Smooth muscle cell (in vitro differentiated cells): ENCODE data around the gene KCNRG. TPM values are rescaled to one million over a fixed set of nuclear protein-coding genes. Genes with fewer than 3 reads are reported as not detected.

ENCODE experiments used
- DNase-seq: peaks from one replicate; lab custom pipeline; 2025; ENCODE audit not compliant: unreplicated experiment; lab: John Stamatoyannopoulos, UW
- H2AFZ ChIP-seq: fragments of 200-600 bp; sonication (generic); 2 replicates; pipeline ENCODE4 v1.6.0; 2016; ENCODE audit warnings: antibody characterized with exemption, low read depth, mild to moderate bottlenecking
- H3F3A ChIP-seq: fragments of 200-600 bp; sonication (generic); 2 replicates; pipeline ENCODE4 v1.6.0; 2017; ENCODE audit warnings: antibody characterized with exemption, low read depth
- H3K27ac ChIP-seq: fragments of 200-600 bp; sonication (generic); 2 replicates; pipeline ENCODE4 v1.5.1; 2016; ENCODE audit warnings: low read depth, mild to moderate bottlenecking
- H3K27me3 ChIP-seq: fragments of 200-600 bp; sonication (generic); 2 replicates; pipeline ENCODE4 v1.6.1; 2016; ENCODE audit warnings: low read depth, mild to moderate bottlenecking
- H3K36me3 ChIP-seq: fragments of 200-600 bp; sonication (generic); 2 replicates; pipeline ENCODE4 v1.5.1; 2016; ENCODE audit warnings: low read depth
- H3K4me1 ChIP-seq: fragments of 200-600 bp; sonication (generic); 2 replicates; pipeline ENCODE4 v1.5.1; 2016; ENCODE audit warnings: low read depth
- H3K4me2 ChIP-seq: fragments of 200-600 bp; sonication (generic); 2 replicates; pipeline ENCODE4 v1.6.0; 2016; ENCODE audit warnings: mild to moderate bottlenecking
- H3K4me3 ChIP-seq: fragments of 200-600 bp; sonication (generic); 2 replicates; pipeline ENCODE4 v1.5.1; 2016; ENCODE audit warnings: mild to moderate bottlenecking
- H3K79me2 ChIP-seq: fragments of 200-600 bp; sonication (generic); 2 replicates; pipeline ENCODE4 v1.6.0; 2016; ENCODE audit warnings: low read depth, mild to moderate bottlenecking
- H3K9ac ChIP-seq: fragments of 200-600 bp; sonication (generic); 2 replicates; pipeline ENCODE4 v1.6.0; 2016; ENCODE audit warnings: low read depth
- H3K9me3 ChIP-seq: fragments of 200-600 bp; sonication (generic); replicated peaks from 2 replicates; pipeline ENCODE4 v1.5.1; 2016; ENCODE audit warnings: low read depth
- H4K20me1 ChIP-seq: fragments of 200-600 bp; sonication (generic); 2 replicates; pipeline ENCODE4 v1.6.0; 2016; ENCODE audit warnings: low read depth
- WGBS: methylation state at CpG from one replicate; pipeline ENCODE4 v1.1.7; 2016; ENCODE audit warnings: low lambda C conversion rate; 5-methylcytosine and 5-hydroxymethylcytosine counted together
- polyA plus RNA-seq: library from polyadenylated mRNA; unstranded; fragments of >200 nt; fragmentation: Nextera tagmentation; extraction: Ambion mirVana; gene quantifications from 2 replicates; pipeline ENCODE4 v1.2.1, GENCODE V29; 2016
- total RNA-seq: library from RNA; depleted of rRNA; stranded (reverse); fragments of >200 nt; gene quantifications from 2 replicates; pipeline ENCODE4 v1.2.3, GENCODE V29; 2014
- TF ChIP-seq, protein P1 (sequence below): fragments of 200-600 bp; sonication (generic); IDR thresholded peaks from 2 replicates; pipeline ENCODE4 v1.5.1; 2017; ENCODE audit warnings: borderline replicate concordance, mild to moderate bottlenecking, antibody characterized with exemption; ENCODE audit not compliant: insufficient read depth, poor library complexity, severe bottlenecking

KCNRG gene, protein sequence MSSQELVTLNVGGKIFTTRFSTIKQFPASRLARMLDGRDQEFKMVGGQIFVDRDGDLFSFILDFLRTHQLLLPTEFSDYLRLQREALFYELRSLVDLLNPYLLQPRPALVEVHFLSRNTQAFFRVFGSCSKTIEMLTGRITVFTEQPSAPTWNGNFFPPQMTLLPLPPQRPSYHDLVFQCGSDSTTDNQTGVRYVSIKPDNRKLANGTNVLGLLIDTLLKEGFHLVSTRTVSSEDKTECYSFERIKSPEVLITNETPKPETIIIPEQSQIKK
- total RNA-seq, result 0.13 and 2.7 TPM in 2 replicates
- polyA plus RNA-seq, result 0.79 and 0.87 TPM in 2 replicates

DNA sequence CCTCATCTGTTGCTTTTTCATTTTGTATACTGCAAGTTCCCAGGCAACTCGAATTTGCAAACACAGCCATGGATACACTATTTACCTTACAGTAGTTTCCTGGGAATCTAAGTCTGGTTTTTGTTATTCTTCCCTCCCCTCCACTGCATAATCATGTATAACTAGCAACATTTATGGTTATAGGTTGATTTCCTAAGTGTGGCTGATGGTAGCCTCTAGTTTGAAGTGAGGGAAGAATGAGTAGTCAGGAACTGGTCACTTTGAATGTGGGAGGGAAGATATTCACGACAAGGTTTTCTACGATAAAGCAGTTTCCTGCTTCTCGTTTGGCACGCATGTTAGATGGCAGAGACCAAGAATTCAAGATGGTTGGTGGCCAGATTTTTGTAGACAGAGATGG lies at the start of gene KCNRG:
TSS of gene KCNRG (plus strand) at position 187 of the 400 bp plus-strand sequence. CDS start at position 237, 50 bp downstream.
- no peak within 1 kb of the TSS for H3K4me3 ChIP-seq
- no peak within 1 kb of the TSS for H3K9ac ChIP-seq
- H3K9me3 ChIP-seq, result no peaks in the 10 kb centered on the region
- H3K27me3 ChIP-seq, result no peaks in the 10 kb centered on the region
- no peak within 1 kb of the TSS for H2AFZ ChIP-seq
- WGBS, result 71% methylated on average over 5 of the region's 5 CpGs
- no peak for DNase-seq
- no peaks in the 10 kb centered on the region for H3F3A ChIP-seq
- no peak within 1 kb of the TSS for H3K27ac ChIP-seq
- H3K36me3 ChIP-seq, result peaks cover 15% of the 10 kb centered on the region
- no peaks in the 10 kb centered on the region for H3K79me2 ChIP-seq
- TF ChIP-seq, protein P1, sequence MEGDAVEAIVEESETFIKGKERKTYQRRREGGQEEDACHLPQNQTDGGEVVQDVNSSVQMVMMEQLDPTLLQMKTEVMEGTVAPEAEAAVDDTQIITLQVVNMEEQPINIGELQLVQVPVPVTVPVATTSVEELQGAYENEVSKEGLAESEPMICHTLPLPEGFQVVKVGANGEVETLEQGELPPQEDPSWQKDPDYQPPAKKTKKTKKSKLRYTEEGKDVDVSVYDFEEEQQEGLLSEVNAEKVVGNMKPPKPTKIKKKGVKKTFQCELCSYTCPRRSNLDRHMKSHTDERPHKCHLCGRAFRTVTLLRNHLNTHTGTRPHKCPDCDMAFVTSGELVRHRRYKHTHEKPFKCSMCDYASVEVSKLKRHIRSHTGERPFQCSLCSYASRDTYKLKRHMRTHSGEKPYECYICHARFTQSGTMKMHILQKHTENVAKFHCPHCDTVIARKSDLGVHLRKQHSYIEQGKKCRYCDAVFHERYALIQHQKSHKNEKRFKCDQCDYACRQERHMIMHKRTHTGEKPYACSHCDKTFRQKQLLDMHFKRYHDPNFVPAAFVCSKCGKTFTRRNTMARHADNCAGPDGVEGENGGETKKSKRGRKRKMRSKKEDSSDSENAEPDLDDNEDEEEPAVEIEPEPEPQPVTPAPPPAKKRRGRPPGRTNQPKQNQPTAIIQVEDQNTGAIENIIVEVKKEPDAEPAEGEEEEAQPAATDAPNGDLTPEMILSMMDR, result no peak
- H3K4me1 ChIP-seq, result no peaks in the 10 kb centered on the region
- no peak within 1 kb of the TSS for H3K4me2 ChIP-seq
- peaks cover 27% of the 10 kb centered on the region for H4K20me1 ChIP-seq

DNA sequence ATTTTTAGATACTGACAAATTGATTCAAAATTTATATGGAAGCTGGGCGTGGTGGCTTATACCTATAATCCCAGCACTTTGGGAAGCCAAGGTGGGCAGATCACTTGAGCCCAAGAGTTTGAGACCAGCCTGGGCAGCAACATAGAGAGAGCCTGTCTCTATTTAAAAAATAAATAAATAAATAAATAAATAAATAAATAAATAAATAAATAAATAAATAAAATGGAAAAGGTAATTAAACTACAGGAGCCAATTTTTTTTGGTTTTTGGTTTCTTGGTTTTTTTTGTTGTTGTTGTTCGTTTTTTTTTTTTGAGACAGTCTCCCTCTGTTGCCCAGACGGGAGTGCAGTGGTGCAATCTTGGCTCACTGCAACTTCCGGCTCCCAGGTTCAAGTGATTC lies 47.8 kb upstream of the KCNRG start:
- Histone ChIP-seq H3F3A (no peaks in the 10 kb centered on the region), H3K4me1 (no peaks in the 10 kb centered on the region), H3K9ac (no peak overlapping the region), H4K20me1 (no peaks in the 10 kb centered on the region), H3K27me3 (no peaks in the 10 kb centered on the region), H3K27ac (no peak overlapping the region), H3K4me2 (no peak overlapping the region), H3K4me3 (no peak overlapping the region), H3K9me3 (no peaks in the 10 kb centered on the region), H3K79me2 (no peaks in the 10 kb centered on the region), H3K36me3 (no peaks in the 10 kb centered on the region), H2AFZ (no peak overlapping the region)
- whole genome bisulfite sequencing, result 90% methylated on average over 4 of the region's 4 CpGs
- TF ChIP-seq, protein P1, result no peak
- no peak for DNase-seq

DNA sequence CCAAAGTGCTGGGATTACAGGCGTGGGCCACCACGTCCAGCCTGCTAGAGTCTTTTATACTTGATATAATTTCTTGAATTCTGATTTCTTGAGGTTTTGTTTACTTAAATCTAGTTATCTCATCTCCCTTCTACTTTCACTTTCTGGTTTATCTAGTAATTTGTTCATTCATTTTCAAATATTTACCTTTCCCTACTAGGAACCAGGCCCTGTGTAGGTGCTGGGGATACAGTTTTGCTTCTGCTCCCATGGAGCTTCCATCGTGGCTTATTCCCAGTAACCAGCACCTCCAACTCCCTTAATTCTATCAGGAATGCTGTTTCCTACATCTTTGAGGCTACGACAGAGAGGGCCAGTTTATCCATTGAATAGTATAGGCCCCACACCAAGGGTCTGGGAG lies 42.5 kb upstream of the KCNRG start:
- 93% methylated on average over 4 of the region's 4 CpGs for WGBS
- no peaks in the 10 kb centered on the region for H3K27me3 ChIP-seq
- TF ChIP-seq, protein P1, result no peak
- no peaks in the 10 kb centered on the region for H3F3A ChIP-seq
- no peaks in the 10 kb centered on the region for H3K4me1 ChIP-seq
- no peaks in the 10 kb centered on the region for H3K36me3 ChIP-seq
- no peak overlapping the region for H3K4me3 ChIP-seq
- no peak for DNase-seq
- no peaks in the 10 kb centered on the region for H3K9me3 ChIP-seq
- no peaks in the 10 kb centered on the region for H4K20me1 ChIP-seq
- H3K9ac ChIP-seq, result no peak overlapping the region
- H2AFZ ChIP-seq, result no peak overlapping the region
- no peaks in the 10 kb centered on the region for H3K79me2 ChIP-seq
- no peak overlapping the region for H3K27ac ChIP-seq
- H3K4me2 ChIP-seq, result no peak overlapping the region

DNA sequence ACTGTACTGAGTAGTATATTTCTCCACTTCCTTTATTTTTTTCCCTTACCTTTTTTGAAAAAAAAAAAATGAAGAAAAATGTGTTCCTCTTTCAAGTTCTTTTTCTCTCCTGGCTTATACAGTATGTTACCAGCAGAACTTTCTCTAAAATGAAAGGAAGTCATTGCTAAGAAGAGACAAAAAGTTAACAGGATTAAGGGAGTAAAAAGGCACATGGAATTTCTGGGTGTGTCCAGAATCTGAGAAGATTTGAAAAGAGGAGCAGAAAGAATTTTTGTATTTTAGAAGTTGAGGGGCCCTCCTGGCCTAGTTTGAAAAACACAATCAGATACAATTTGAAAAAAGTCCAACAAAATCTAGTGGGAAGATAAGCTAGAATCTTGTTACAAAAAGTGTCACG lies 39.4 kb upstream of the KCNRG start:
- TF ChIP-seq, protein P1, result no peak
- H3K27me3 ChIP-seq, result no peaks in the 10 kb centered on the region
- no peaks in the 10 kb centered on the region for H4K20me1 ChIP-seq
- no peak overlapping the region for H3K27ac ChIP-seq
- no peaks in the 10 kb centered on the region for H3K36me3 ChIP-seq
- no peak overlapping the region for H3K4me3 ChIP-seq
- H3K9ac ChIP-seq, result no peak overlapping the region
- no peak overlapping the region for H3K4me2 ChIP-seq
- DNase-seq, result no peak
- WGBS, result 96% methylated on average over 1 of the region's 1 CpG
- H3K9me3 ChIP-seq, result no peaks in the 10 kb centered on the region
- H3K79me2 ChIP-seq, result no peaks in the 10 kb centered on the region
- H2AFZ ChIP-seq, result no peak overlapping the region
- H3K4me1 ChIP-seq, result no peaks in the 10 kb centered on the region
- H3F3A ChIP-seq, result no peaks in the 10 kb centered on the region
